ENCODE data around the gene SNORC.

GRCh38 chr2:232872826-232873225, 2.8 kb downstream of the SNORC start:
- no peak for TF ChIP-seq CTCF (optimal IDR thresholded peaks at IDR 0.05 in 1 of 3, IDR thresholded peaks at IDR 0.05 in 1 of 3, conservative IDR thresholded peaks at IDR 0.05 in 1 of 3; ENCODE audit: extremely low read depth in 1 of 3, insufficient read depth in 2 of 3, low read length in 3 of 3)
- no peak for TF ChIP-seq EZH2 (IDR thresholded peaks at IDR 0.05; ENCODE audit: low read length)
